ENCODE data around the gene KRTAP4-3.
"Not testable (repeated sequence)": the region's sequence is repeated elsewhere in the genome, so short reads cannot be mapped to it uniquely, and the experiment has no call there.

KRTAP4-3 gene

DNA sequence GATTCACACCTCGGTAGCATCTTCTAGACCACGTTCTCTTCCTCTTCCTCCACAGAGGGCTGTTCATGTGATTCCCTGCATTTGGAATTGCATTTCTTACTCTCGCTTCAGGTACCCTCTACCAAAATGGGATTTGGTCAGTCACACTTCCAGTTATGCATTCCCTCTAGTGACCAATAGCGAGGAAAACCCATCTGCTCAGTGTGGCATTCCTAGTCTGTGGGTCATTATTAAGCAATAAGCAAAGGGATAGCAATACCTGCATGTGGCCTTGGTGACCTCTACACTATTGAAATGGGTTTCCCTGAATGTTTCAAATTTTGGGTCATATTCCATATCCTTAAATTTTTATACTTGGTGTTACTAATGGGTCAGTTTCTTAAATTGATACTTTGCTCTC is 18.0 kb downstream of the KRTAP4-3 start:
- DNase-seq, result no peak

- DNase-seq, result no peak
These were observed 18.4 kb downstream of the KRTAP4-3 start, which contains the start of gene KRTAP4-5 for GRCh38 chr17:41149652-41149985. Gene KRTAP4-5 (minus strand): TSS chr17:41149825. CDS start chr17:41149767, 58 bp downstream.

DNA sequence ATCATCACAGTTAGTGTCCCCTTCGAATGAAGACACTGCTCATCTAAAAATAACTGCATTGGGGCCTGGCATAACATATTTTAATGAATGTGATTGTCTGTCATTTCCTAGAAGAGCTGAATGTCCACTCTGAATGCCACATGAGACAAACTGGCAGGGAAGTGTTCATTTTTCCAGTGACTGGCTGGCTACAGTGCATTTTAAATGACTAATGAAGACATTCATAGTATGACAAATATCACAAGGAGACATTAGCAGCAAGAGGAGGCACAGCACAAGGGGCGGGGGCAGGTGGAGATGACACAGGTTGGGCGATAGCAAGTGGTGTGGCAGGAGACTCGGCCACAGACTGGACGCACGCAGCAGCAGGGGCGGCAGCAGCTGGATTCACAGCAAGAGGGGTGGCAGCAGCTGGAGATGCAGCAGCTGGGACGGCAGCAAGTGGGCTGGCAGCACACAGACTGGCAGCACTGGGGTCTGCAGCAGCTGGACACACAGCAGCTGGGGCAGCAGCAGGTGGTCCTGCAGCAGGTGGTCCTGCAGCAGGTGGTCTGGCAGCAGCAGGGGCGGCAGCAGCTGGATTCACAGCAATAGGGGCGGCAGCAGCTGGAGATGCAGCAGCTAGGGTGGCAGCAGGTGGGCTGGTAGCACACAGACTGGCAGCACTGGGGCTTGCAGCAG is 18.9 kb downstream of the KRTAP4-3 start:
- DNase-seq, result not testable (repeated sequence)

DNA sequence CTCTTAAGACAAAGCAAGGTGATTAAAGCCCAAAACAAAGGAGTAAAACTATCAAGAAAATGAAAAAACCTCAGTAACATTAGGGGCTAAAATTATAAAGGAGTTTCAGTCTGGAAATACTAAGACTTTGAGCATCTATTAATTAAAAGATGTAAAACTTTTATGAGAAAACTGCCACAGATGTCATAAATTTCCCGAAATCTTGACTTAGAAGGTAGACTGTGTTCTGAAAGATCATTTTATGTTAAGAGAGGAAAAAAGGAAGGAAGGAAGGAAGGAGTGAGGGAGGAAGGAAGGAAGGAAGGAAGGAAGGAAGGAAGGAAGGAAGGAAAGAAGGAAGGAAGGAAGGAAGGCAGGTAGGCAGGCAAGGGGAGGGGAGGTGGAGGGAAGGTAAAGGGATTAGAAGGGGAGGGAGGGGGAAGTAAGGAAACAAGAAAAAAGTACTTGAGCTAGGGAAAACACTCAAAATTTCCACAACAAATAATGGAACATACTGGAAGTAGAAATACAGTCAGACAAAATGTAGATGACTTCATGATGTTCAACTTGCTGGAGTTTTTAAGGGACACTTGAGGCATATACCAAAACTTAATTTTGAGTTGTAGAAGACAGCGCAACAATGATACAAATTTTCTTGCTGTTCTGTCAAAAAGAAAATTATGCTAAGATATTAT is 20.4 kb downstream of the KRTAP4-3 start:
- DNase-seq, result no peak

GRCh38 chr17:41145261-41145660 is 22.8 kb downstream of the KRTAP4-3 start:
- DNase-seq, result no peak

DNA sequence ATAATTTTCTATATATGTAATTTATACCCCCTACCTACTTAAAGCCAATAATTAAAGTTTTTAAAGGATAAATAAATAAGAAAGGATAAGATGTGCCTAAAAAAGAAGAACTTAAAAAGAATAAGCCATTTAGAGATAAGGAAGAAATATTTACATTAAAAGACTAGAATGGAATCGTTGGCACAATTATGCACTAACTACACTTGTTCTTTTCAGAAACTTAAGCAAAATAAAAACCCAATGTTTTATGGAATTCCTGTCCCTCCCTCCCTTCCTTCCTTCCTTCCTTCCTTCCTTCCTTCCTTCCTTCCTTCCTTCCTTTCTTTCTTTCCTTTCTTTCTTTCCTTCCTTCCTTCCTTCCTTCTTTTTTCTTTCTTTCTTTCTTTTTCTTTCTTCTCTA is 23.2 kb downstream of the KRTAP4-3 start:
- DNase-seq, result no peak

- DNase-seq, result no peak
These were observed 26.7 kb downstream of the KRTAP4-3 start for GRCh38 chr17:41141361-41141760.

DNA sequence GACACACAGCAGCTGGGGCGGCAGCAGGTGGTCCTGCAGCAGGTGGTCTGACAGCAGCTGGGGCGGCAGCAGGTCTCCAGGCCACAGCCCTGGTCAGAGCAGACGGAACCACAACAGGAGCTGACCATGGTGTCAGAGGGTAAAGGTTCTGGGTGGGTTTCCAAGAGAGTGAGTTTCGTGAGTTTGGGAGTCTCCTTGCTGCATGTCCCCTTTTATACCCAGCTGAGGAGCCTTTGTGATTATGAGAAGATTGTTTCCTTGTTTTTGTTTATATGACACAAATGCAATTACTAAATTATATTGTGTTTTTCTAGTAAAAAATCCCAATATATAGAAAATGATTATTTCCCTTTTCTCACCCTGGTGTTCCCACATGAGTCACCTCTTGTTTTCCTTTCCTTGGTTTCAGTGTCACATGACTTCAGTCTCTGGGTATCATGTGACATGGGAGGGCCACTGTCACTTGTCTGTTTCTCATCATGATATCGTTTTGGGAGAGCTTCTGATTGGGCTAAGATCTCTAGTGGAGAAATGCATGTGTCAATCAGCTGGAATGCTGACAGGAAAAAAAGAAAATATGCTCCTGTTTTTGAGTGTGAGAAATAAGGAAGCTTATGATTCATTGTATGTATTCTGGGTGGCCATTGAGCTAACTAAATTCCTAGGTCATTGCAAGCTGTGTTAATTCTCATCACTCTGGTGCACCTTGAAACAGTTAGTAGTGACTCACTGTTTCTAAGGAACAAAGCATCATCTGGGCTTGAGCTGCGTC is 27.5 kb downstream of the KRTAP4-3 start, which contains the start of gene KRTAP4-6:
Gene KRTAP4-6, minus strand, starts transcription at position 185 of the 772 bp plus-strand sequence. Its CDS starts 57 bp downstream, at position 128.
- no peak for DNase-seq

- DNase-seq, result not testable (repeated sequence)
These were observed 28.2 kb downstream of the KRTAP4-3 start for GRCh38 chr17:41139865-41140264.

- DNase-seq, result no peak
These were observed 33.9 kb downstream of the KRTAP4-3 start for GRCh38 chr17:41133880-41134735.

GRCh38 chr17:41131979-41132378 is 36.0 kb downstream of the KRTAP4-3 start:
- no peak for DNase-seq

GRCh38 chr17:41127371-41127770 is 40.6 kb downstream of the KRTAP4-3 start:
- no peak for DNase-seq

DNA sequence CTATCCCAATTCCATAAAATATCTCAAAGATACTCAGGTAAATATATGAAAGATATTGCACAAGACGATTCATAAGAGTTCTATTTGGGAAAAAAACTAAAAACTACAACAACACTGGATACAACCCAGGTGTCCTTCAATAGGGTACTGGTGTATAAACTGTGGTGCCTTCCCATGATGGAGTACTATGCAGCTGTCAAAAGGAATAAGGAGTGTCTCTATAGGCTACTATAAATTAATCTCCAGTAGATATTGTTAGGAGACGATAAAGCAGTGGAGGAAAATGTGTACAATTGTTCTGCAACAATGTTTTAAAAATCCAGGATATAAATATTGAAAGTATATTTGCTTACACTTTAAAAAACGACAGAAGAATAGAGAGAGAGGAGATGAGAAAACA is 41.6 kb downstream of the KRTAP4-3 start:
- no peak for DNase-seq

DNA sequence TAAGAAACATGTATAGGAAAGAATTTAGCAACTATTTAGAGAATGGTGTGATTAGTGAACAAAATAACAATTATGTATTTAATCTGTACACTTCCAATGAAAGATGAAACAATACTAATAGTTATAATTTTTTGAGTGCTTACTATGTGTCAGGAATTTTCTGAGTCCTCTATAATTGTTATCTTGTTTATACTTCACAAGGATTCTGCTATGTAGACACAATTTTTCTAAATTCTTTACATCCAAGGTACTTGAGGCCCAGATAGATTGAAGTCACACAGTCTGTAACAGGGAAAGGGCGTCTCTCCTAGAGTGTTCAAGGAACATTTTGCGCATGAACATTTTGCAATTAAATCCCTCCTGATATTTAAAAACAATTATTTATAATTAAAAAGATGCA is 43.0 kb downstream of the KRTAP4-3 start:
- no peak for DNase-seq

GRCh38 chr17:41123991-41124371 is 44.0 kb downstream of the KRTAP4-3 start, which contains the start of gene KRTAP4-12:
Gene KRTAP4-12 (minus strand): TSS chr17:41124182. CDS start chr17:41124122, 60 bp downstream.
- DNase-seq, result not testable (repeated sequence)

GRCh38 chr17:41123292-41123990 is 44.6 kb downstream of the KRTAP4-3 start:
- not testable (repeated sequence) for DNase-seq

GRCh38 chr17:41121742-41122141 is 46.3 kb downstream of the KRTAP4-3 start:
- no peak for DNase-seq

DNA sequence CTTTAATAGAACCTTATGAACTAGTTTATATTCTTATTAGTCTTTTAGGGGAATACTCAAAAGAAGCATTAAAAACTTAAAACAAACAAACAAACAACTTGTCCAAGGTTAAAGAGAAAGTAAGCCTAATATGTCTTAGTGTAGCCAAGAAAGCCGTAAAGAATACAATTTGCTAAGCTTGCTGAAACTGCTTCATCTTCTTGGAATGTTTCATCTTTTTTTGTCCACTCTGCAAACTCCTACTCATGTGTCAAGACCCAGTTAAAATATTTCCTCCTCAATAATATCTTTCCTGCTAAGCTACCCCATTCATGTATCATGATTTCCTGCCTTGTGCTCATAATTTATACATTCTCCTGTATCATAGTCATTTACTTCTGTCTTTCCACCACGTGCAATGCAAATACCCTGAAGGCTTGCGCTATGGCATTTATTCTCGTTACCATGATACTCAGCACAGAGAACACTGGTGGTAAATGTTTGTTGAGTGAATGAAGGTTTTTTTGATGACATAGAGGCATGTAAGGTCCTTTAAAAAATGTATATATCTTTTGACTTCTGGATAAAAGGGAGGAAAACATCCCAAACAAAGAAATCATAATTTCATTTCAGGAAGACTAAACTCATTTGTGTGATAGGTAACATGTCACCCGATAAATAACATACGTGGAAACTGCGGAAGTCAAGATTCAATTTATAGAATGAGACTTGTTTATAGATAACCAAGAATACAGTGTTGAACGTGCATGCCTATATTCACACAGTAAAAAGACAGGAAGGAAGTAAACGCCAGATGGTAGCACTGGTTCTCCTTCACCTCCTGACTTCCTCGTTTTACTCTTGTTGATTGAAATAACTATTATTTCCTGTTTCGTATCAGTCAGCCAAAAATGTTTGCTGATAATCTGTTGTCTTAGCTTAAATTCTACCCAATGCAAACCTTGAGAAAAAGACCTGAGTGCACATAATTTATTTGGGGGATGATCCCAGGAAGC is 48.0 kb downstream of the KRTAP4-3 start:
- DNase-seq, result not testable (repeated sequence)

GRCh38 chr17:41118721-41119120 is 49.3 kb downstream of the KRTAP4-3 start:
- no peak for DNase-seq

DNA sequence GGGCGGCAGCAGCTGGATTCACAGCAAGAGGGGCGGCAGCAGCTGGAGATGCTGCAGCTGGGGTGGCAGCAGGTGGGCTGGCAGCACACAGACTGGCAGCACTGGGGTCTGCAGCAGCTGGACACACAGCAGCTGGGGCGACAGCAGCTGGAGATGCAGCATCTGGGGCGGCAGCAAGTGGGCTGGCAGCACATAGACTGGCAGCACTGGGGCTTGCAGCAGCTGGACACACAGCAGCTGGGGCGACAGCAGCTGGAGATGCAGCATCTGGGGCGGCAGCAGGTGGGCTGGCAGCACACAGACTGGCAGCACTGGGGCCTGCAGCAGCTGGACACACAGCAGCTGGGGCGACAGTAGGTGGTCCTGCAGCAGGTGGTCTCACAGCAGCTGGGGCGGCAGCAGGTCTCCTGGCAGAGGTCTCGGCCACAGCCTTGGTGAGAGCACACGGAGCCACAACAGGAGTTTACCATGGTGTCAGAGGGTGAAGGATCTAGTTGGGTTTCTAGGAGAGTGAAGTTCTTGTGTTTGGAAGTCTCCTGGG is 50.1 kb downstream of the KRTAP4-3 start, which contains the start of gene KRTAP4-11:
Gene KRTAP4-11, minus strand, starts transcription at position 528 of the 541 bp plus-strand sequence. Its CDS starts 58 bp downstream, at position 470.
- DNase-seq, result not testable (repeated sequence)

All from NCI-H1417 (cell line).